ENCODE results near the gene GPR87.

The GPR87 gene, protein sequence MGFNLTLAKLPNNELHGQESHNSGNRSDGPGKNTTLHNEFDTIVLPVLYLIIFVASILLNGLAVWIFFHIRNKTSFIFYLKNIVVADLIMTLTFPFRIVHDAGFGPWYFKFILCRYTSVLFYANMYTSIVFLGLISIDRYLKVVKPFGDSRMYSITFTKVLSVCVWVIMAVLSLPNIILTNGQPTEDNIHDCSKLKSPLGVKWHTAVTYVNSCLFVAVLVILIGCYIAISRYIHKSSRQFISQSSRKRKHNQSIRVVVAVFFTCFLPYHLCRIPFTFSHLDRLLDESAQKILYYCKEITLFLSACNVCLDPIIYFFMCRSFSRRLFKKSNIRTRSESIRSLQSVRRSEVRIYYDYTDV

DNA sequence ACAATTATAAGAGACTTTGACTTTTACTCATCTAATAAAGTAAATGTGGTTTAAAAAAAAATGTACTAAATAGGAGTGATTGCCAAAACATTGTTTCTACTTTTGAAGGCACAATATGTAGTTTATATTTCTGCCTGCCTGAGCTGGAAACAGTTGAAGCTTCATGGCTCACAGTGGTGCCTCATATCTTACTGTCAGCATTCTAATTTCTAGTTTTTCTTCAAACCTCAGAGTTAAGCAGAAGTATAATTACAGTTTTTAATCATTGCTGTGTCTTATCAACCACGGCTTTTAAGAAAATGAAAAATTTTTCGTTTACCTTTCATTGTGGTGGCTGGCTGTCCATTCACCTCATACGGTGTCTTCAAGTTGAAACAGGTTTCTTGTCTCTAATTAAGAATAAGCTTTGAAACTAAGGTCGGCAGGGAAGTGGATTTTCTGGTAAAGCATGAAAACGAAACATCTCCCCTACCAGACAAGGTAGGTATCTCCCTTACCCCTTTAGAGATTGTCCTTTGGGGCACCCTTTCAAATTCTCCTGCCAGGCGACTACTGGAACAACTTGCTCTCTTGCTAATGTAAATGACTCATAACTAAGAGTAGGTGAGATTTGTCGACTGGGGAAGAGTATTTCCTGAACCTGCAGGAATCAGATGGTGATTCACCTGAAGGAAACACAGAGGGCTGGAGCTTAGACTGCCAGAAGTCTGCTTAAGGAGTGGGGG lies at the start of gene GPR87:
Gene GPR87 (minus strand): TSS at position 554 of the 725 bp plus-strand sequence. CDS start 16,720 bp downstream, outside the sequence.
- TF ChIP-seq POLR2A (IDR thresholded peaks at IDR 0.05; ENCODE audit: low read depth, low read length) = no peak
- FAIRE-seq (peak; percentile 98), DNase-seq (ENCODE audit: insufficient read length, low spot score) (peak; percentile 21)

DNA sequence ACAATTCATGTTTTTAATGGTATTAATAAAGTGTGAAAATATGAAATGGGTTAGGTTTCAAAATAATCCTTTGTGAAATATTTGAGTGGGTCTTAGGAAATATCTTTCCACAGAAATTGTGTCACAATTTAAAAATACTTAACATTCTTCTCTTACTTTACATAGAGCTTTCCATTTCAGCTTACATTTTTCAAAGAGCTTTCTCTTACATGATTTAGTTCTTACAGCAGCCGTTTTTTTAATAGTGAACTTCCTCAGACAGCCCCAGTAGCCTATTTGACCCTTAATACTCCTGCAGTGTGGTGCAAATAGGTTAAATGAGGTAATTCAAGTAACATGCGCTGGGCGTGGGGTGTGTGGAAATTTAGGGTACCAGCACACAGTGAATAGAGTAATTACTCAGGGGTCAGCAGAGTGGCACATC lies 46.1 kb upstream of the GPR87 start:
- FAIRE-seq (no peak), DNase-seq (ENCODE audit: insufficient read length, low spot score) (no peak)

DNA sequence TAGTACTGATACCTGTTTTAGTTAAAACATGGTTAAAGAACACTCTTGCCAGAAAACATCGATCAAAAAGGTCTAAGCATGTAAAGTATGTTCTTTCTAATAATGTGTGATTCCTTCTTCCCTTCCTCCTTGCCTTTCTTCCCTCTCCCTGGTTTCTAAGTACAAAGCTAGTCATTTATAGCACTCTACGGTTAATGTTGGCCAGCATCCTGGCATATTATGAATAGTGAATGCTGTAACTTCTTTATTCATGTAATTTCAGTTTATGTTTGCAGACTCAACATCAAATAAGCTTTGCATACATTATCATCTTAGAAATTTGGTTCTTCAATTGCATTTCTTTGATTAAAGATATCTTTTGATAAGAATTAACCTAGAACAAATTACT lies 40.8 kb upstream of the GPR87 start:
- no peak for TF ChIP-seq POLR2A (IDR thresholded peaks at IDR 0.05; ENCODE audit: low read depth, low read length)
- DNase-seq (ENCODE audit: insufficient read length, low spot score) (no peak), FAIRE-seq (no peak)

More for the DNA sequence above, 46.1 kb upstream of the GPR87 start:
- TF ChIP-seq POLR2A (IDR thresholded peaks at IDR 0.05; ENCODE audit: low read depth, low read length) = no peak

DNA sequence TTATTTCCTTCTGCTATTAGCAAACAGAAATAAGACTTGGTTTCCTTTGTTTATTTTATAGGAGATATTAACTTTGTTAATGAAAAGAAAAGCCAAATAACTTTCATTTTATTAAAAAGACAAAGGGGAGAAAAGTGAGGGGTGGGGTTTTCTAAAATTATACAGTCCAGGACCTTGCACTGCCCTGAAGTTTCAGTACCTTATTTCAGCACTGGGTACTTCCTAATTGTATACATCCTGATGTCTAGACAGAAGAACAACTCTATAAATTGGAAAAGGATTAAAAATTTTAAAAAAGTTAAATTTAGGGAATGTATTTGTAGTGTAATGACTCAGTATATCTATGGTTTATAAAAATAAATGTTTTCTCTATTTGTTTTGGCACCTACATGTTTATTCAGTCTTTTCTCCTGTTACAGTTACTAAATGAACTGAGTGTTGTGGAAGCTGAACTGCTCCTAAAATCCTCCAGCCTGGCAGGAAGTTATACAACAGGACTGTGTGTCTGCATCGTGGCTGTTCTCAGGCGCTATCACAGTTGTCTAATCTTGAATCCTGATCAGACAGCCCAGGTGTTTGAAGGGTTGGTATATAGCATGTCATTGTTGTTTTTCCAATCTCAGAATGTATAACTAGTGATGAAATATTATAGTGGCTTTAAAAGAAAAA lies 40.3 kb upstream of the GPR87 start:
- no peak for TF ChIP-seq POLR2A (IDR thresholded peaks at IDR 0.05; ENCODE audit: low read depth, low read length)
- no peak for DNase-seq (ENCODE audit: insufficient read length, low spot score)
- FAIRE-seq = peak; percentile 45

DNA sequence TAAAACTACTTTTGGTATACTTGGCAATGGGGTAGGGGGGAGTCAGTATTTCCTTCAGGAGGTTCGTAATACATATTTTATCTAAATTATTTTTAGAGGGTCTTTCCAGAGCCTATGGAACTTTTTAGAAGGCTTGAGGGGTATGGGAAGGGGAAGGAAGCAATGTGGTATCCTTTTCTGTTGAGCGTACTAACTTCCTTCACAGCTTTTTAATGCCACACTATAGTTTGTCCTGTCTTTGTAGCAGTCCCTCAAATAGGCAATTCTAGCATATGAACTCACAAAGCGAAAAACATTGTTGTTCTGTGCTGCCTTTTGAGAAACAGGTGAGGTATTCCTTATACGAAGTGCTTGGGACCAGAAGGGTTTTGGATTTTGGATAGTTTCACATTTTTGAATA lies 35.0 kb upstream of the GPR87 start:
- TF ChIP-seq POLR2A (IDR thresholded peaks at IDR 0.05; ENCODE audit: low read depth, low read length) = no peak
- FAIRE-seq = no peak
- no peak for DNase-seq (ENCODE audit: insufficient read length, low spot score)

DNA sequence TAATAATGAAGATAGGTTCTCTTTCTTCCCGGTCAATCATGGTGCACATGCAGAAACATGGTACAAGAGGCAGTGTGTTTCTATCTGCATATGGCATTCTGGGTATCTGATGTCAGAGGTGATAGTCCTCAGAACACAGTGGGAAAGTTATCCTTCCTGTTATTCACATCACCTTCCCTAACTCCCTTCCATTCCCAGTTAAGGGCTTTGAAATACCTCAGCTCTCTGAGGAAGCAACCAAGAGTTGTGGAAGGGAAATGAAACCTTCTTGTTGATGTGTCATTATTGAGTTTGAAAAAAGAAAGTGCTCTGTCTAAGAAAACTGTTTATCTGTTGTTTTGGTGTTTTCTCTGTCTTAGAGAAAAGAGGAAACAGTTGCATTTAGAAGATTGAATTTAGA lies 34.6 kb upstream of the GPR87 start:
- DNase-seq (ENCODE audit: insufficient read length, low spot score) (no peak), FAIRE-seq (no peak)
- no peak for TF ChIP-seq POLR2A (IDR thresholded peaks at IDR 0.05; ENCODE audit: low read depth, low read length)

DNA sequence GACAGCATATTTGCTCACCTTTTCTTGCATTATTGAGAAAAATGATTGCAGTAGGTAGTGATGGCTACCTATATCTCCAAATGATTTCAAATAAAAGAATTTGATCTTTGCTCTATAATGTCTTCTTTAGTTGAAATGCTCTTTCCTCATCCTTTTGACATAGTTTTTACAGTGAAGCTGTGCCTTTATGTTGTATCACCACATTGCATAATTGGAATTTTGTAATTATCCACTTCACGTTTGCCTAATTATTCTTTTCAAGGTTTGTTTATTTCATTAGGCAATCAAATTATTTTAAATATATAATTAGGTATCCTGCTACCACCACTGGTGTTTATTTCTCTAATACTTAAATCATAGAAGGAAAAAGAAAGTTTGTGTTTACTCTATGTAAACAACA lies 34.0 kb upstream of the GPR87 start:
- FAIRE-seq (no peak), DNase-seq (ENCODE audit: insufficient read length, low spot score) (no peak)
- TF ChIP-seq POLR2A (IDR thresholded peaks at IDR 0.05; ENCODE audit: low read depth, low read length) = no peak

DNA sequence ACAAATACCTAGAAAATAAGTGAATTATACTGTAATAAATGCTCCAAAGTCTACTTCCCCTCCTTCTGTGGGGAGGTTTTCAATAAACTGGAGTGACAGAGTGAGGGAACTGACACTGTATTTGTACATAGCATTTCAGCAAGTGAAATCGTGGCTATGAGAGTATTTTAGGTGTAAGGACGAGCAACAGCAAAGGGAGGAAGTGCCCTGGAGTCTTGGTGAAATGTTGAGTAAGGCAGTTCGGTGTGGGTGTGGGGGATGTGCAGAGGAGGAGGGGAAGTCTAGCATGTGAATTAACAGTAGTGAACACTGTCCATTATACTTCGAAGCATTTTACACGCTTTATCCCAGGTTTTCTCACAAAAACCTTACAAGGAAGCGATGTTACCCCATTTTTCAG lies 30.8 kb upstream of the GPR87 start:
- DNase-seq (ENCODE audit: insufficient read length, low spot score) (no peak), FAIRE-seq (no peak)

DNA sequence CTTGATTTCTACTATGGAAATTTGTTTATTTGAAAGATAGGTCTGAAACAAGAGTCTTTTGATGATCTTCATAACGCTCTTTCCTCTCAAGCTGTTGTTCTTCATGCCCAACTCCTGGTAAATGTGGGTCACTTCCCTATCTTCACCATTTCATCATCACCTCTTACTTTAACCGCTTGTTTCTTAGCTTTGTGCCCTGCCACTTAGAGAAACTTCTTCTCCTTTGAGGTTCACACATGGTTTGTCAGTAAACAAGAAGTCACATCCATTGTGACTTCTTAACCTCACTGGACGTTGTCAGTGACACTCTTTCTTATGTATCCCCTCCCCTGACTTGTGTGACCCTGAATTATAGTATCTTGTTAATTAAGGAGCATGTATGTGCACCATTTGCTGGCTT lies 29.7 kb upstream of the GPR87 start:
- no peak for FAIRE-seq
- no peak for TF ChIP-seq POLR2A (IDR thresholded peaks at IDR 0.05; ENCODE audit: low read depth, low read length)
- no peak for DNase-seq (ENCODE audit: insufficient read length, low spot score)

More for the DNA sequence above, 30.8 kb upstream of the GPR87 start:
- TF ChIP-seq POLR2A (IDR thresholded peaks at IDR 0.05; ENCODE audit: low read depth, low read length) = no peak

DNA sequence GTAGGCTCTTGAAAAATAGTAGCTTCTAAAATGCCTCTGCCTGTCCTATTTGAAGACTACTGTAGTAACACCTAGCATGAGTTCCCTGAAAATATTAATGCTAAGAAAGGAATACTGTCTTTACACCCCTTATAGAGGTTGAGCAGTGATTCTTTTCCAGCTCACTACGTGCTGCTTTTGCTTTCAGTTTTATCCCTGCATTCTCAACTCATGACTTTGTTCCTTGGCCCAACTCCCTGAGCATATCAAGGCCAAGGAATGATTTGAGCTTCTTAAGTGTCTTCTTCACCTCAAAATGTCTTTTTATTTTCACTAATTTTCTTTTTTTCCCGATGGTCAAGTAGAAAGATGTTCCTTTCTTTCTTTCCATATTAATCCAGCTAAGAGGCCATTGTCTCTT lies 29.2 kb upstream of the GPR87 start:
- FAIRE-seq (peak; percentile 65), DNase-seq (ENCODE audit: insufficient read length, low spot score) (no peak)
- no peak for TF ChIP-seq POLR2A (IDR thresholded peaks at IDR 0.05; ENCODE audit: low read depth, low read length)

DNA sequence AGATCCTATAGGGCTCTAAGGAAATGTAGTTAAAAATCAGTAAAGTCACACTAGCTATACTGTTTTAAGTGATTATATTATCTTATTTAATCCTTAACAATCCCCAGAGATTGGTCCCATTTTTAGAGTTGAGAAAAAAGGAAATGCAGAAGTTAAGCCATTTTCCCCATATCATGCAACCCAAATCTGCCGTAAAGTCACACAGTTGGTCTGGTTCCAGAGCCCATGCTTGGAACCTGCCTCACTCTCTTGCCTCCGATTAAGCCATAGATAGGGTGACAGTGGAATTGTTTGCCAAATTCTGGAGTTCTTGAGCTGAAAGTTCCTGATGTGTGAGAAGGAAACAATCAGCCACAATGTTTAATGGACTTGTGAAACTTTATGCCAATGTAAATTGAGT lies 15.1 kb upstream of the GPR87 start:
- TF ChIP-seq POLR2A (IDR thresholded peaks at IDR 0.05; ENCODE audit: low read depth, low read length) = no peak

DNA sequence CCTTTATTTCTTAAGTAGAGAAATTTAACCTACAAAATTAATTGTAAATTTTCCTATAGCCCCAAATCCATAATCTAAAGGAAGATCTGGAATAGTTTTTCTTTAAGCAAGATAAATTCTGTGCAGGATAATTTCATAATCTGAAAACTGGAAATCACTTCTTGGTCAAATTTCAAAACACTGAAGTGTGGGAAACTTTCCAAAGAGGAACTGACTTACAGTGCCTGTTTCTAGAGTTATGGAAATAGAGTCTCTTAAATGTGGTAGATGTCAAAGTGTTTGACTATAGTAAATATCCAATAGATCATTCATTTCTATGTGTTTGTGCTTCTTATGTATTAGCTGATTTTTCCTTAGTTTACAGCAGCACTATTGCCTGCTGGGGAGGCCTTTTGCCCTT lies 14.3 kb upstream of the GPR87 start:
- FAIRE-seq = no peak
- DNase-seq (ENCODE audit: insufficient read length, low spot score) = no peak
- no peak for TF ChIP-seq POLR2A (IDR thresholded peaks at IDR 0.05; ENCODE audit: low read depth, low read length)

More for the DNA sequence above, 15.1 kb upstream of the GPR87 start:
- no peak for DNase-seq (ENCODE audit: insufficient read length, low spot score)
- no peak for FAIRE-seq

DNA sequence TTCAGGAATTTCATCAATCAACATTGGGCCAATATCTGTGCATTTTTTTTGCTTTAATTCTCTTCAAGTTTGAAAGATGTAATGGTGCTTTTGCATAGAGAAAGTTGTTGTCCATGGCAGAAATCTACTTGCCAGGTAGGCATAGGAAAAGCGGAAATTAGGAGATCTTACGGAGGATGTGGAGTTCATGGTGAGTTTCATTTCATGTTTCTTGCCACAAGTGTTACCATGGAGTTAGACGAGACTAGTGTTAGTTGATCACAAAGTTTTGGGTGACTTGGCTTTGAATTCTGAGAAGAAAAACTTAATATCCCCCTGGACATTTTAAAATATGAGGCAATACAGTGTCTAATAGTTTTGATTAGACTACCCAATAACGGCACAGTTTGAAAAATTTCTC lies 13.8 kb upstream of the GPR87 start:
- no peak for DNase-seq (ENCODE audit: insufficient read length, low spot score)
- TF ChIP-seq POLR2A (IDR thresholded peaks at IDR 0.05; ENCODE audit: low read depth, low read length) = no peak
- no peak for FAIRE-seq

DNA sequence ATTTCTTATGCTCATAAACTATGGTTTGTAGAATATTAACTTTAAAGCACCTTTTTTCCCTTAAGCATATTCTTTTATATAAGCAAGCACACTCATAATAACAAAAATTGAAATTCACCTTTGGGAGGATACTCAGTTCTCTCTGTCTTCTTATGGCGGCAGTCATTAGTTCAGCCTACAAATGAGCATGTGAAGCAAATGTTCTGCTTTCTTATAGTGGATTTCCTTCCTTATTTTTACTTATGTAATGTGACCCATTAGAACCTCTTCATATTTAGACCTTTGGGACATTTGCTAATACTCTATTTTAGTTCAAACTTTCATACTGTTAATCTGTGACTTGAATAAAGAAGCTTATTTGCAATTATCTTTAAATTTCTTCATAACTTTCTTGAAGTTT lies 12.7 kb upstream of the GPR87 start, which contains the start of gene P2RY13:
Gene P2RY13 (minus strand): TSS at position 187 of the 400 bp plus-strand sequence. CDS start 21 bp downstream, at position 166.
- FAIRE-seq (no peak), DNase-seq (ENCODE audit: insufficient read length, low spot score) (no peak)
- no peak for TF ChIP-seq POLR2A (IDR thresholded peaks at IDR 0.05; ENCODE audit: low read depth, low read length)
